B cell (primary cell): Measurements from ENCODE around the gene TRPC3. TPM values are rescaled to one million over a fixed set of nuclear protein-coding genes. Genes with fewer than 3 reads are reported as not detected.

Experiments
- ATAC-seq: fragments of 200-7000 bp; cut with Tn5 transposase; one replicate; pipeline ENCODE4 v1.10.0; 2021; ENCODE audit warnings: low read depth, mild to moderate bottlenecking, moderate number of reproducible peaks, moderate library complexity
- CTCF ChIA-PET: fragments of 350-600 bp; sonication (Branson Sonifier 250); formaldehyde crosslinking; loops from one replicate; lab custom pipeline; 2021; ENCODE audit warnings: antibody characterized with exemption, inconsistent platforms; lab: Charles Lee
- POLR2A ChIA-PET: fragments of 350-600 bp; sonication (Branson Sonifier 250); formaldehyde crosslinking; loops from one replicate; lab custom pipeline; 2021; ENCODE audit warnings: antibody characterized with exemption; lab: Charles Lee
- DNase-seq: peaks from one replicate; pipeline ENCODE4 v3.0.0; 2013
- H2AFZ ChIP-seq: 2 replicates; pipeline ENCODE4 v1.6.1; 2012; ENCODE audit warnings: mild to moderate bottlenecking, low read depth, low read length; ENCODE audit not compliant: insufficient read depth, poor library complexity, severe bottlenecking
- H3K27ac ChIP-seq, 2 donors: 1 replicate in 1 of 2; 2 replicates in 1 of 2; pipeline ENCODE4 v1.5.1; 2012 to 2013; ENCODE audit warnings: low read length in 2 of 2, mild to moderate bottlenecking in 2 of 2, moderate library complexity in 1 of 2
- H3K27me3 ChIP-seq, 4 experiments: fragments of 200-600 bp in 1 of 4; sonication (generic) in 1 of 4; replicated peaks in 1 of 4; 1 replicate in 2 of 4; 2 replicates in 2 of 4; pipeline versions ENCODE4 v1.6.1 to v1.7.0; 2013 to 2016; ENCODE audit warnings: low read length in 3 of 4, mild to moderate bottlenecking in 2 of 4, mixed read lengths in 1 of 4, moderate library complexity in 1 of 4; ENCODE audit not compliant: insufficient read depth in 4 of 4, control insufficient read depth in 3 of 4; ENCODE audit errors: control extremely low read depth in 1 of 4
- H3K36me3 ChIP-seq, 2 experiments: replicated peaks in 1 of 2; 1 replicate in 1 of 2; 2 replicates in 1 of 2; pipeline versions ENCODE4 v1.6.1 to v1.7.1; 2013; ENCODE audit warnings: low read length in 1 of 2; ENCODE audit not compliant: insufficient read depth in 2 of 2, control insufficient read depth in 1 of 2; ENCODE audit errors: control extremely low read depth in 1 of 2, extremely low read depth in 1 of 2
- H3K4me1 ChIP-seq, 2 donors: fragments of 200-600 bp in 1 of 2; sonication (generic) in 1 of 2; 1 replicate in 1 of 2; 2 replicates in 1 of 2; pipeline versions ENCODE4 v1.5.1 to v1.6.1; 2013 to 2017; ENCODE audit warnings: low read length in 2 of 2; ENCODE audit not compliant: control insufficient read depth in 2 of 2, insufficient read depth in 2 of 2
- H3K4me2 ChIP-seq: replicated peaks from 2 replicates; pipeline ENCODE3; 2012; ENCODE audit warnings: mild to moderate bottlenecking, low read depth, low read length; ENCODE audit not compliant: poor library complexity, severe bottlenecking
- H3K4me3 ChIP-seq, 5 experiments: fragments of 200-600 bp in 1 of 5; sonication (generic) in 1 of 5; 1 replicate in 3 of 5; 2 replicates in 2 of 5; pipeline versions ENCODE4 v1.5.1 to v1.7.0; 2011 to 2016; ENCODE audit warnings: low read length in 4 of 5, mild to moderate bottlenecking in 4 of 5, low read depth in 2 of 5, control low read depth in 1 of 5, moderate library complexity in 1 of 5; ENCODE audit not compliant: insufficient read depth in 1 of 5; ENCODE audit errors: control extremely low read depth in 1 of 5, extremely low read depth in 1 of 5
- H3K79me2 ChIP-seq: fragments of 200-600 bp; sonication (generic); one replicate; pipeline ENCODE4 v1.6.0; 2016; ENCODE audit warnings: low read length; ENCODE audit not compliant: control insufficient read depth, insufficient read depth
- H3K9ac ChIP-seq: fragments of 200-600 bp; sonication (generic); 2 replicates; pipeline ENCODE4 v1.6.1; 2017; ENCODE audit warnings: mild to moderate bottlenecking, low read length, moderate library complexity
- H3K9me3 ChIP-seq, 3 donors: one replicate each; pipeline versions ENCODE4 v1.6.1 to v1.7.1; 2013; ENCODE audit warnings: low read length in 2 of 3; ENCODE audit not compliant: control insufficient read depth in 2 of 3, insufficient read depth in 1 of 3; ENCODE audit errors: control extremely low read depth in 1 of 3
- H4K20me1 ChIP-seq: 2 replicates; pipeline ENCODE4 v1.6.0; 2012; ENCODE audit warnings: mild to moderate bottlenecking, low read length; ENCODE audit not compliant: insufficient read depth, control insufficient read depth, poor library complexity, severe bottlenecking
- H3K27ac Mint-ChIP-seq: one replicate; pipeline ENCODE4 v1.8.0; 2021; ENCODE audit warnings: mixed read lengths
- H3K27me3 Mint-ChIP-seq: one replicate; pipeline ENCODE4 v1.8.0; 2021; ENCODE audit warnings: mixed read lengths
- H3K4me1 Mint-ChIP-seq: one replicate; pipeline ENCODE4 v1.8.0; 2021; ENCODE audit warnings: mixed read lengths
- H3K4me3 Mint-ChIP-seq: one replicate; pipeline ENCODE4 v1.8.0; 2021; ENCODE audit warnings: mixed read lengths
- H3K9me3 Mint-ChIP-seq: one replicate; pipeline ENCODE4 v1.8.0; 2022; ENCODE audit warnings: mixed read lengths; ENCODE audit not compliant: insufficient read depth
- EZH2 ChIP-seq: IDR thresholded peaks from 2 replicates; pipeline ENCODE4 v1.6.1; 2012; ENCODE audit warnings: borderline replicate concordance, low read depth, mild to moderate bottlenecking, moderate library complexity, low read length; ENCODE audit not compliant: insufficient read depth, poor library complexity, severe bottlenecking
- WGBS: methylation state at CpG from one replicate; pipeline ENCODE4 v1.1.5; 2013; ENCODE audit warnings: missing lambda C conversion rate; ENCODE audit not compliant: insufficient coverage; 5-methylcytosine and 5-hydroxymethylcytosine counted together
- intact Hi-C: fragments of 100-400 bp; cut with micrococcal nuclease; formaldehyde crosslinking; loops from one replicate; pipeline ENCODE4 v1.10.0; 2022
- polyA plus RNA-seq: library from polyadenylated mRNA; depleted of rRNA; stranded (reverse); fragments of >200 nt; gene quantifications from 2 replicates; pipeline ENCODE4 v1.2.3, GENCODE V29; 2012
- total RNA-seq, 2 donors: library from RNA; stranded (reverse); fragments of 120-200 nt in 1 of 2; gene quantifications; 1 replicate in 1 of 2; 2 replicates in 1 of 2; pipeline versions ENCODE4 v1.2.3 to v1.2.4, GENCODE V29; 2013 to 2022
- TF ChIP-seq, protein P1 (sequence below): fragments of 200-600 bp; IDR thresholded peaks from one replicate; pipeline ENCODE4 v1.8.0; 2022; ENCODE audit warnings: antibody characterized with exemption, mild to moderate bottlenecking

Gene TRPC3
- total and polyA plus RNA-seq, 2 donors (not counting 1 experiment from before 2014, with no cell fraction given): not detected

DNA sequence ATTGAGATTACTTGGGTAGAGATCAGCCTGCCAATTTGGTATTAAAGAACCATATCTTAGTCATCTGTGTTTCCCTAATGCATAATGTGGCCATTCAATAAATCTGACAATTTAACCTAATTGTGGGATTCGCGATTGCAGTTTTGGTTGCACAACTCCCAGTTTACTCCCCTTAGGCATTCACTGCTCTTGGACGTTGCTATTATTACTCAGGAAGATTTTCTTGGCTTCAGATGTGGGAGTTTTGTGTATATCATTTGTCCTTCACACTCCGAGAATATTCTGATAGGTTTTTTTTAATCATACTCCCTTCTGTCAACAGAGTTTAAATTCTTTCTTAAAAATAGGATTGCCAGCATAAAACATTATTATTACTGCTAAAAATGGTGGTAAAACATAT lies 22.0 kb upstream of the TRPC3 start:
- Mint-ChIP-seq H3K27me3 (peaks cover 15% of the 10 kb centered on the region), H3K4me3 (no peak overlapping the region), H3K9me3 (no peaks in the 10 kb centered on the region), H3K4me1 (peaks cover 18% of the 10 kb centered on the region), H3K27ac (no peak overlapping the region)
- POLR2A ChIA-PET: no interaction called here
- Histone ChIP-seq H3K4me3 (no peak overlapping the region), H4K20me1 (no peaks in the 10 kb centered on the region), H3K4me1 (peaks cover 9 to 19% of the 10 kb centered on the region in 2 donors), H3K79me2 (no peaks in the 10 kb centered on the region), H2AFZ (no peak overlapping the region), H3K36me3 (no peaks in the 10 kb centered on the region), H3K27ac (no peak overlapping the region), H3K27me3 (peaks cover 0 to 12% (median 3%) of the 10 kb centered on the region in 4 experiments), H3K9ac (no peak overlapping the region), H3K9me3 (no peaks in the 10 kb centered on the region), H3K4me2 (no peak overlapping the region)
- CTCF ChIA-PET: no interaction called here
- no CpG with 5 or more reads among the region's 4 CpGs for WGBS
- ATAC-seq (no peak), DNase-seq (no peak)
- intact Hi-C loops: loop anchor here (10.0 kb wide), 1 partner anchor 181 kb away; the partner anchor contains the start of gene BLTP1
- TF ChIP-seq EZH2: no peak
- TF ChIP-seq, protein P1, sequence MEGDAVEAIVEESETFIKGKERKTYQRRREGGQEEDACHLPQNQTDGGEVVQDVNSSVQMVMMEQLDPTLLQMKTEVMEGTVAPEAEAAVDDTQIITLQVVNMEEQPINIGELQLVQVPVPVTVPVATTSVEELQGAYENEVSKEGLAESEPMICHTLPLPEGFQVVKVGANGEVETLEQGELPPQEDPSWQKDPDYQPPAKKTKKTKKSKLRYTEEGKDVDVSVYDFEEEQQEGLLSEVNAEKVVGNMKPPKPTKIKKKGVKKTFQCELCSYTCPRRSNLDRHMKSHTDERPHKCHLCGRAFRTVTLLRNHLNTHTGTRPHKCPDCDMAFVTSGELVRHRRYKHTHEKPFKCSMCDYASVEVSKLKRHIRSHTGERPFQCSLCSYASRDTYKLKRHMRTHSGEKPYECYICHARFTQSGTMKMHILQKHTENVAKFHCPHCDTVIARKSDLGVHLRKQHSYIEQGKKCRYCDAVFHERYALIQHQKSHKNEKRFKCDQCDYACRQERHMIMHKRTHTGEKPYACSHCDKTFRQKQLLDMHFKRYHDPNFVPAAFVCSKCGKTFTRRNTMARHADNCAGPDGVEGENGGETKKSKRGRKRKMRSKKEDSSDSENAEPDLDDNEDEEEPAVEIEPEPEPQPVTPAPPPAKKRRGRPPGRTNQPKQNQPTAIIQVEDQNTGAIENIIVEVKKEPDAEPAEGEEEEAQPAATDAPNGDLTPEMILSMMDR: no peak

DNA sequence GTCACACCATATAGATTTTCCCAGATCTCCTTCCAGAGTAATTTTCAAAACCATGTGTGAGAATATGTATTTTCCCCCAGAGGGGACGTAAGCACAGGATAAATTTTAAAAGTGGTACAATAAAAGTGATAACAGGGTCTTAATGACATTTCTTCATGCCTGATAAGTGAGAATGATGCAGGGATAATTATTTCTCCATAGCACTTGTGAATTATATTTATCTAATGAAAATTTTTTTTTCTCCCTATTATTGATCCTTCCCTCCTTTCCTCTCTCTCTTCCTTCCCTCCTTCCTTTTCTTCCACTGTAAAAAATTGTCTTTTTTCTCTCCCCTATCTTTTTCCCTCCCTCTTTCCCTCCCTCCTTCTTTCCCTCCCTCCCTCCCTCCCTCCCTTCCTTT lies 17.0 kb upstream of the TRPC3 start:
- H3K9me3 Mint-ChIP-seq: peaks cover under 1% of the 10 kb centered on the region
- no peaks in the 10 kb centered on the region for H3K4me1 Mint-ChIP-seq
- CTCF ChIA-PET: no interaction called here
- H3K9ac ChIP-seq: no peak overlapping the region
- no peaks in the 10 kb centered on the region for H4K20me1 ChIP-seq
- peaks cover 0 to 1% (median 0%) of the 10 kb centered on the region in 3 donors for H3K9me3 ChIP-seq
- H3K27ac Mint-ChIP-seq: no peak overlapping the region
- H3K36me3 ChIP-seq: no peaks in the 10 kb centered on the region
- WGBS: no CpG with 5 or more reads among the region's 1 CpG
- no peaks in the 10 kb centered on the region for H3K4me1 ChIP-seq
- intact Hi-C loops: no loop called here
- POLR2A ChIA-PET: no interaction called here
- no peak overlapping the region for H3K4me3 Mint-ChIP-seq
- DNase-seq (no peak), ATAC-seq (no peak)
- TF ChIP-seq, protein P1: no peak
- no peak for TF ChIP-seq EZH2
- no peak overlapping the region for H3K27ac ChIP-seq
- no peak overlapping the region for H3K4me3 ChIP-seq
- no peak overlapping the region for H2AFZ ChIP-seq
- peaks cover 35% of the 10 kb centered on the region for H3K27me3 Mint-ChIP-seq
- H3K79me2 ChIP-seq: no peaks in the 10 kb centered on the region
- peaks cover 0 to 21% (median 5%) of the 10 kb centered on the region in 4 experiments for H3K27me3 ChIP-seq
- H3K4me2 ChIP-seq: no peak overlapping the region
